Measurements from ENCODE around the gene MTUS2. TPM values are rescaled to one million over a fixed set of nuclear protein-coding genes. Genes with fewer than 3 reads are reported as not detected.

Gene MTUS2
- polyA plus RNA-seq, 1 donor from 2014 or later = 4.4 TPM

- H3F3A ChIP-seq (ENCODE audit: insufficient read depth, low read length, poor library complexity, severe bottlenecking) = no peaks in the 10 kb centered on the region
- H2AFZ ChIP-seq (ENCODE audit: low read depth, low read length) = no peak overlapping the region
- no peak overlapping the region for H3K4me2 ChIP-seq (ENCODE audit: low read length)
- no peak overlapping the region for H3K9ac ChIP-seq (ENCODE audit: low read length)
- no peak overlapping the region for H3K4me3 ChIP-seq (ENCODE audit: low read length)
- no peaks in the 10 kb centered on the region for H3K36me3 ChIP-seq (ENCODE audit: insufficient read depth, low read length)
- H3K27me3 ChIP-seq (ENCODE audit: insufficient read depth, low read depth, low read length) = no peaks in the 10 kb centered on the region
- peaks cover 3% of the 10 kb centered on the region for H3K9me3 ChIP-seq (ENCODE audit: low read length)
- H3K79me2 ChIP-seq (replicated peaks; ENCODE audit: insufficient read depth, low read length) = no peaks in the 10 kb centered on the region
- no peaks in the 10 kb centered on the region for H4K20me1 ChIP-seq (ENCODE audit: insufficient read depth)
- no peaks in the 10 kb centered on the region for H3K9me2 ChIP-seq (ENCODE audit: insufficient read depth, low read length)
- no peak for TF ChIP-seq EP300 (conservative IDR thresholded peaks at IDR 0.05; ENCODE audit: poor library complexity, severe bottlenecking)
- no peak for TF ChIP-seq REST (IDR thresholded peaks at IDR 0.05; ENCODE audit: borderline replicate concordance)
- TF ChIP-seq CTCF (IDR thresholded peaks at IDR 0.05; ENCODE audit: poor library complexity, severe bottlenecking) = no peak
- TF ChIP-seq SMC3 (conservative IDR thresholded peaks at IDR 0.05; ENCODE audit: poor library complexity) = no peak
- TF ChIP-seq EZH2 (IDR thresholded peaks at IDR 0.05; ENCODE audit: borderline replicate concordance, insufficient read depth, low read length, poor library complexity, severe bottlenecking) = no peak
- no peak for TF ChIP-seq MXI1 (conservative IDR thresholded peaks at IDR 0.05; ENCODE audit: poor library complexity, severe bottlenecking)
- TF ChIP-seq RAD21 (conservative IDR thresholded peaks at IDR 0.05) = no peak
- TF ChIP-seq TAF1 (IDR thresholded peaks at IDR 0.05; ENCODE audit: low read depth) = no peak
- TF ChIP-seq POLR2AphosphoS5 (IDR thresholded peaks at IDR 0.05) = no peak
- H3K27ac ChIP-seq (ENCODE audit: low read length) = no peak overlapping the region
Observed at GRCh38 chr13:29005035-29005762, 185.1 kb downstream of the MTUS2 start.

GRCh38 chr13:29005763-29006120 lies 185.6 kb downstream of the MTUS2 start:
- Histone ChIP-seq H3K79me2 (replicated peaks; ENCODE audit: insufficient read depth, low read length) (no peaks in the 10 kb centered on the region), H4K20me1 (ENCODE audit: insufficient read depth) (no peaks in the 10 kb centered on the region), H3K27me3 (ENCODE audit: insufficient read depth, low read depth, low read length) (no peaks in the 10 kb centered on the region), H3K9me3 (ENCODE audit: low read length) (peaks cover 1% of the 10 kb centered on the region), H3K9me2 (ENCODE audit: insufficient read depth, low read length) (no peaks in the 10 kb centered on the region), H3K9ac (ENCODE audit: low read length) (no peak overlapping the region), H3F3A (ENCODE audit: insufficient read depth, low read length, poor library complexity, severe bottlenecking) (no peaks in the 10 kb centered on the region), H3K4me3 (ENCODE audit: low read length) (no peak overlapping the region), H3K27ac (ENCODE audit: low read length) (no peak overlapping the region), H3K4me2 (ENCODE audit: low read length) (no peak overlapping the region), H2AFZ (ENCODE audit: low read depth, low read length) (no peak overlapping the region), H3K36me3 (ENCODE audit: insufficient read depth, low read length) (no peaks in the 10 kb centered on the region)
- TF ChIP-seq CTCF (IDR thresholded peaks at IDR 0.05; ENCODE audit: poor library complexity, severe bottlenecking) = no peak
- no peak for TF ChIP-seq SMC3 (conservative IDR thresholded peaks at IDR 0.05; ENCODE audit: poor library complexity)
- no peak for TF ChIP-seq EP300 (conservative IDR thresholded peaks at IDR 0.05; ENCODE audit: poor library complexity, severe bottlenecking)
- TF ChIP-seq REST (IDR thresholded peaks at IDR 0.05; ENCODE audit: borderline replicate concordance) = no peak
- no peak for TF ChIP-seq TAF1 (IDR thresholded peaks at IDR 0.05; ENCODE audit: low read depth)
- TF ChIP-seq POLR2AphosphoS5 (IDR thresholded peaks at IDR 0.05) = no peak
- no peak for TF ChIP-seq EZH2 (IDR thresholded peaks at IDR 0.05; ENCODE audit: borderline replicate concordance, insufficient read depth, low read length, poor library complexity, severe bottlenecking)
- TF ChIP-seq RAD21 (conservative IDR thresholded peaks at IDR 0.05) = no peak
- TF ChIP-seq MXI1 (conservative IDR thresholded peaks at IDR 0.05; ENCODE audit: poor library complexity, severe bottlenecking) = no peak

Measured in neural cell (in vitro differentiated cells).